Uterus (tissue), 2 donors: ENCODE data around the gene PTPRH.

Experiments
- POLR2A ChIP-seq, 2 donors: fragments of 450-650 bp; IDR thresholded peaks; one replicate each; pipeline ENCODE4 v1.6.1; 2016; ENCODE audit warnings: antibody characterized with exemption in 2 of 2, mild to moderate bottlenecking in 1 of 2, moderate library complexity in 1 of 2
- TF ChIP-seq, protein P1 (sequence below), 4 experiments: fragments of 200-600 bp in 2 of 4; fragments of 450-650 bp in 2 of 4; sonication (generic) in 2 of 4; IDR thresholded peaks; one replicate each; pipeline ENCODE4 v1.5.1; 2016 to 2019; ENCODE audit warnings: antibody characterized with exemption in 4 of 4, mild to moderate bottlenecking in 2 of 4, moderate library complexity in 1 of 4

DNA sequence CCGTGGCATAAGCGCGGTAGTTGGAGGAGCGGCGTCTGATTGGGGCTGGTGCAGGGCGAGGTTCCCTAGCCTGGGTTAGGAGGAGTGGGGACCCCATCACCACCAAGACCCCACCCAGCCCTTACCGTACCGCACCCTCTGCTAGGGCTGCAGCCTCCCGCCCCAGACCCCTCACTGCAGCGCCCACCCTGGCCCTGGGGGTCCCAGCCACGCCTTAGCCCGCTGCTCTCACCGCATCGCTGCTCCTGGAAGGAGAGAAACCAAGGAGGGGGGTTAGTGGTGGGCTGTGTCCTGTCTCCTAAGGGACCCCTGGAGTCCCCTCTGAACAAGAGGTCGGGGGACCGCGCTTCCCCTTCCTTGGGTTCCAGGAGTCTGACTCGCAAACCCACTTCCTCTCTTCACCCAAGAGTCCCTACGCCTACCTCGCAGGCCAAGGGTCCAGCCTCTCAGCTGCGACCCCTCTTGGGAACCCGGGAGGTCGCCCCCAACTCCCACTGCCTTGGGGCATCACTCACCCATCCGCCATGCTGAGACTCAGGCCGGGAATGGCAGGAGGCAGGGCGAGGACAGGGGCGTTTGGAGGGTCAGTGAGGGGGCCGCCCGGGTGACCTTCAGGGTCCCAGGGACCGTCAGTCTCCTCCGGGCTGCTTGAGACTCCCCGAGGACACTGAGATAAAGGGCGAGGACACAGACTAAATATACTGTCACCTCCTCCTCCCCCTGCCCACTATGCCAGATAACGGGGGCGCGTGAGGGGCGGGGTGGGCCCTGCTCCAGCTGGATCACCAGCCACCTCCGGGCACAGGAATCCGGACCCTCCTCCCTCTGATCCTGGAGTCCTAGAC, 52.0 kb downstream of the PTPRH start, which contains the start of gene TNNI3:
- no peak for TF ChIP-seq POLR2A (IDR thresholded peaks at IDR 0.05)
- TF ChIP-seq, protein P1, sequence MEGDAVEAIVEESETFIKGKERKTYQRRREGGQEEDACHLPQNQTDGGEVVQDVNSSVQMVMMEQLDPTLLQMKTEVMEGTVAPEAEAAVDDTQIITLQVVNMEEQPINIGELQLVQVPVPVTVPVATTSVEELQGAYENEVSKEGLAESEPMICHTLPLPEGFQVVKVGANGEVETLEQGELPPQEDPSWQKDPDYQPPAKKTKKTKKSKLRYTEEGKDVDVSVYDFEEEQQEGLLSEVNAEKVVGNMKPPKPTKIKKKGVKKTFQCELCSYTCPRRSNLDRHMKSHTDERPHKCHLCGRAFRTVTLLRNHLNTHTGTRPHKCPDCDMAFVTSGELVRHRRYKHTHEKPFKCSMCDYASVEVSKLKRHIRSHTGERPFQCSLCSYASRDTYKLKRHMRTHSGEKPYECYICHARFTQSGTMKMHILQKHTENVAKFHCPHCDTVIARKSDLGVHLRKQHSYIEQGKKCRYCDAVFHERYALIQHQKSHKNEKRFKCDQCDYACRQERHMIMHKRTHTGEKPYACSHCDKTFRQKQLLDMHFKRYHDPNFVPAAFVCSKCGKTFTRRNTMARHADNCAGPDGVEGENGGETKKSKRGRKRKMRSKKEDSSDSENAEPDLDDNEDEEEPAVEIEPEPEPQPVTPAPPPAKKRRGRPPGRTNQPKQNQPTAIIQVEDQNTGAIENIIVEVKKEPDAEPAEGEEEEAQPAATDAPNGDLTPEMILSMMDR (IDR thresholded peaks at IDR 0.05), result no peak
